Esophagus squamous epithelium (tissue), 4 donors: ENCODE data around the gene SMIM5.

Experiments used
- CTCF ChIP-seq, 6 experiments: fragments of 450-650 bp in 4 of 6; fragments of 200-600 bp in 2 of 6; sonication (generic) in 2 of 6; IDR thresholded peaks; one replicate each; pipeline ENCODE4 v1.5.1; 2016 to 2019; ENCODE audit warnings: antibody characterized with exemption in 6 of 6, mild to moderate bottlenecking in 4 of 6, moderate library complexity in 4 of 6
- POLR2A ChIP-seq, 4 donors: fragments of 450-650 bp; IDR thresholded peaks; one replicate each; pipeline ENCODE4 v1.6.1; 2017; ENCODE audit warnings: antibody characterized with exemption in 4 of 4, mild to moderate bottlenecking in 4 of 4, moderate library complexity in 3 of 4

GRCh38 chr17:75611851-75612429 lies 21.3 kb upstream of the SMIM5 start:
- TF ChIP-seq CTCF (IDR thresholded peaks at IDR 0.05) (no peak), POLR2A (IDR thresholded peaks at IDR 0.05) (no peak)
